Right atrium auricular region (tissue), 2 donors: Measurements from ENCODE around the gene ENTREP1. TPM values are rescaled to one million over a fixed set of nuclear protein-coding genes. Genes with fewer than 3 reads are reported as not detected.

Experiments used
- DNase-seq: peaks from one replicate; pipeline ENCODE4 v3.0.0-alpha.2; 2019; ENCODE audit warnings: low spot score
- H3K27ac ChIP-seq, 2 donors: fragments of 200-600 bp; sonication (generic); 1 replicate in 1 of 2; 2 replicates in 1 of 2; pipeline ENCODE4 v1.5.1; 2016 to 2019
- H3K27me3 ChIP-seq, 2 donors: fragments of 200-600 bp; sonication (generic); one replicate each; pipeline versions ENCODE4 v1.5.1 to v1.6.0; 2017 to 2019
- H3K36me3 ChIP-seq: fragments of 200-600 bp; sonication (generic); one replicate; pipeline ENCODE4 v1.5.1; 2016
- H3K4me1 ChIP-seq, 2 donors: fragments of 200-600 bp; sonication (generic); one replicate each; pipeline versions ENCODE4 v1.5.1 to v1.6.0; 2017 to 2019
- H3K4me3 ChIP-seq, 2 donors: fragments of 200-600 bp; sonication (generic); 1 replicate in 1 of 2; 2 replicates in 1 of 2; pipeline ENCODE4 v1.5.1; 2017 to 2019; ENCODE audit warnings: mild to moderate bottlenecking in 1 of 2, moderate library complexity in 1 of 2
- H3K9me3 ChIP-seq, 2 donors: fragments of 200-600 bp; sonication (generic); one replicate each; pipeline ENCODE4 v1.5.1; 2019
- CTCF ChIP-seq, 2 donors: fragments of 200-600 bp; sonication (generic); IDR thresholded peaks; one replicate each; pipeline ENCODE4 v1.5.1; 2019; ENCODE audit warnings: antibody characterized with exemption in 2 of 2
- total RNA-seq, 2 donors: library from RNA; depleted of rRNA; stranded (reverse); fragments of >200 nt; gene quantifications; one replicate each; pipeline ENCODE4 v1.1.0, GENCODE V29; 2016

ENTREP1 gene
- total RNA-seq, 2 donors from 2014 or later = 12.1 to 16.2 TPM

- no peak for TF ChIP-seq CTCF (IDR thresholded peaks at IDR 0.05)
- H3K9me3 ChIP-seq = no peaks in the 10 kb centered on the region
- DNase-seq = no peak
- H3K4me3 ChIP-seq = peak overlapping the region; percentile 61 to 64
- H3K27me3 ChIP-seq = no peaks in the 10 kb centered on the region
- no peaks in the 10 kb centered on the region for H3K36me3 ChIP-seq
- peaks cover 0 to 8% of the 10 kb centered on the region in 2 donors for H3K4me1 ChIP-seq
- peak overlapping the region; percentile 80 to 88 for H3K27ac ChIP-seq
These were observed 596 bp downstream of the ENTREP1 start for GRCh38 chr9:69325409-69326212.

- peak overlapping the region; percentile 73 to 76 for H3K27ac ChIP-seq
- no peak for DNase-seq
- no peaks in the 10 kb centered on the region for H3K36me3 ChIP-seq
- peaks cover 0 to 8% of the 10 kb centered on the region in 2 donors for H3K4me1 ChIP-seq
- H3K27me3 ChIP-seq = no peaks in the 10 kb centered on the region
- no peaks in the 10 kb centered on the region for H3K9me3 ChIP-seq
- peak overlapping the region; percentile 61 to 64 for H3K4me3 ChIP-seq
- no peak for TF ChIP-seq CTCF (IDR thresholded peaks at IDR 0.05)
These were observed 1.2 kb downstream of the ENTREP1 start for GRCh38 chr9:69326261-69326660.

GRCh38 chr9:69330580-69330979 lies 5.6 kb downstream of the ENTREP1 start:
- no peak for TF ChIP-seq CTCF (IDR thresholded peaks at IDR 0.05)
- no peaks in the 10 kb centered on the region for H3K9me3 ChIP-seq
- H3K36me3 ChIP-seq = no peaks in the 10 kb centered on the region
- DNase-seq = no peak
- peaks cover 0 to 8% of the 10 kb centered on the region in 2 donors for H3K4me1 ChIP-seq
- H3K27me3 ChIP-seq = no peaks in the 10 kb centered on the region
- H3K27ac ChIP-seq = no peak overlapping the region
- no peak overlapping the region for H3K4me3 ChIP-seq

GRCh38 chr9:69331444-69331843 lies 6.4 kb downstream of the ENTREP1 start:
- Histone ChIP-seq H3K4me3 (no peak overlapping the region), H3K27ac (no peak overlapping the region), H3K4me1 (peaks cover 0 to 8% of the 10 kb centered on the region in 2 donors), H3K9me3 (no peaks in the 10 kb centered on the region), H3K36me3 (no peaks in the 10 kb centered on the region), H3K27me3 (no peaks in the 10 kb centered on the region)
- no peak for TF ChIP-seq CTCF (IDR thresholded peaks at IDR 0.05)
- DNase-seq = no peak

- Histone ChIP-seq H3K4me3 (no peak overlapping the region), H3K4me1 (peaks cover 0 to 1% of the 10 kb centered on the region in 2 donors), H3K9me3 (no peaks in the 10 kb centered on the region), H3K36me3 (no peaks in the 10 kb centered on the region), H3K27me3 (no peaks in the 10 kb centered on the region), H3K27ac (no peak overlapping the region)
- no peak for DNase-seq
- no peak for TF ChIP-seq CTCF (IDR thresholded peaks at IDR 0.05)
These were observed 7.2 kb downstream of the ENTREP1 start for GRCh38 chr9:69332067-69332685.
